Measurements from ENCODE around the gene UEVLD. TPM values are rescaled to one million over a fixed set of nuclear protein-coding genes. Genes with fewer than 3 reads are reported as not detected.

UEVLD gene
- total and polyA plus RNA-seq, 10 donors = 4.1 to 23.0 (median 19.7) TPM

DNA sequence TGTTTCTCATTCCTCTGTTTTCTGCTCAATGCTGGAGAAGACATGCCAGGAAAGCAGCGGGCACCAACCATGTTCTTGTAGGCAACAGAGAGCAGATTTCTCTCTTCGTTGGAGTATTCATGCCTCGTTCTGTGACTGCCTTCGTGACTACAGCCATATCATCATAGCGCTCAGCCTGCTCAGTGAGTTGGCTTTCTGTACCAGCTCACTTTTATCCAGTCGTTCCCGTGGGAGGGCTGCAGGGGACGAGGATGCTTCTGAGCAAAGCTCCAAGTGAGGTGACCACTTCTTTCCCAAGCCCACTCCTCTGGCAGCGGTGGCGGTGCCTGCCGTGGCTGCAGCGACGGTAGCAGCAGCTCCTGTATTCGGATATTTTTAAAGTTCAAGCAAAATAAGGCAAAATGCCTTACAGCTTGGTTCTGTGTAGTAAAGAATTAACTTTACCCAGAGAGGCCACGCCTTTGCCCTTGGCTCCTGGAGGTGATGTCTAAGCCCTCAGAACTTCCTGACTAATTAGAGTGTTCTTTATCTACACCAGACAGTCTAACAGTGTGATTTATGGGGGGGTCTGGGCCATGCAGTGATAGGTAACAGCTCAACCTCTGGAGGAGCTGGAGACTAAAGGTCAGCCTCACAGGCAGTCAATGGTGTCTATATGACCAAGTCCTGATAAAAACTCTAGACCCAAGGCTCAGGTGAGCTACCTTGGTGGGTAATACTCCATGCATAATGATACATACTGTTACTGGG, 97.6 kb downstream of the UEVLD start:
- H3K36me3 ChIP-seq = peaks cover 3 to 95% (median 44%) of the 10 kb centered on the region in 6 donors
- no peak overlapping the region for H3K27ac ChIP-seq
- H3K4me3 ChIP-seq = no peak overlapping the region
- no peaks in the 10 kb centered on the region for H3K27me3 ChIP-seq (replicated peaks in 1 of 7)
- peaks cover 0 to 3% (median 0%) of the 10 kb centered on the region in 8 donors for H3K9me3 ChIP-seq
- TF ChIP-seq POLR2AphosphoS5 (IDR thresholded peaks at IDR 0.05) (no peak), POLR2A (IDR thresholded peaks at IDR 0.05) (no peak)
- TF ChIP-seq, protein P1, sequence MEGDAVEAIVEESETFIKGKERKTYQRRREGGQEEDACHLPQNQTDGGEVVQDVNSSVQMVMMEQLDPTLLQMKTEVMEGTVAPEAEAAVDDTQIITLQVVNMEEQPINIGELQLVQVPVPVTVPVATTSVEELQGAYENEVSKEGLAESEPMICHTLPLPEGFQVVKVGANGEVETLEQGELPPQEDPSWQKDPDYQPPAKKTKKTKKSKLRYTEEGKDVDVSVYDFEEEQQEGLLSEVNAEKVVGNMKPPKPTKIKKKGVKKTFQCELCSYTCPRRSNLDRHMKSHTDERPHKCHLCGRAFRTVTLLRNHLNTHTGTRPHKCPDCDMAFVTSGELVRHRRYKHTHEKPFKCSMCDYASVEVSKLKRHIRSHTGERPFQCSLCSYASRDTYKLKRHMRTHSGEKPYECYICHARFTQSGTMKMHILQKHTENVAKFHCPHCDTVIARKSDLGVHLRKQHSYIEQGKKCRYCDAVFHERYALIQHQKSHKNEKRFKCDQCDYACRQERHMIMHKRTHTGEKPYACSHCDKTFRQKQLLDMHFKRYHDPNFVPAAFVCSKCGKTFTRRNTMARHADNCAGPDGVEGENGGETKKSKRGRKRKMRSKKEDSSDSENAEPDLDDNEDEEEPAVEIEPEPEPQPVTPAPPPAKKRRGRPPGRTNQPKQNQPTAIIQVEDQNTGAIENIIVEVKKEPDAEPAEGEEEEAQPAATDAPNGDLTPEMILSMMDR (IDR thresholded peaks at IDR 0.05 in 8 of 11, conservative IDR thresholded peaks at IDR 0.05 in 3 of 11) = no peak
- no peak for DNase-seq
- intact Hi-C loops (cut with DNase I; ENCODE audit: low total_unique reads) = no loop called here
- H3K4me1 ChIP-seq = no peaks in the 10 kb centered on the region
- WGBS, 5 donors = 92 to 97% (median 95%) methylated on average over 15 of the region's 15 CpGs

DNA sequence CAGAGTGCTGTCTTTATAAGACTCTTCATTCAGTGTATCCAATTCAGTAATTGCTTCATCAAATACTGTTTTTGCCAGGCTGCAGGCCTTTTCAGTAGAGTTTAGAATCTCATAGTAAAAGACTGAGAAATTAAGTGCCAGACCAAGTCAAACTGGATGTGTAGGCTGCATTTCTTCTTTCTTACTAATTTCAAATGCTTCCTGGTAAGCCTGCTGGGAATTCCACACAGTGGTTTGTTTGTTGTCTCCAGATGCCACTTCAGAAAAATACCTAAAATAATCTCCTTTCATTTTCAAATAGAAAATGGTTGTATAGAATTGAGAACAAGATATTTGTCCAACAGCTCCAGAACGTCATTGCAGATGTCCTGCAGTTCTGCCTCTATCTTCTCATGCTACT, 98.2 kb downstream of the UEVLD start:
- H3K4me1 ChIP-seq = no peaks in the 10 kb centered on the region
- no peaks in the 10 kb centered on the region for H3K27me3 ChIP-seq (replicated peaks in 1 of 7)
- intact Hi-C loops (cut with DNase I; ENCODE audit: low total_unique reads) = no loop called here
- no peak overlapping the region for H3K27ac ChIP-seq
- no peak for DNase-seq
- H3K36me3 ChIP-seq = peaks cover 3 to 95% (median 48%) of the 10 kb centered on the region in 6 donors
- 67 to 92% (median 88%) methylated on average over 1 of the region's 1 CpG for WGBS, 5 donors
- peaks cover 0 to 3% (median 0%) of the 10 kb centered on the region in 8 donors for H3K9me3 ChIP-seq
- TF ChIP-seq, protein P1 (IDR thresholded peaks at IDR 0.05 in 8 of 11, conservative IDR thresholded peaks at IDR 0.05 in 3 of 11) = no peak
- TF ChIP-seq POLR2A (IDR thresholded peaks at IDR 0.05) = no peak
- TF ChIP-seq POLR2AphosphoS5 (IDR thresholded peaks at IDR 0.05) = no peak
- no peak overlapping the region for H3K4me3 ChIP-seq

DNA sequence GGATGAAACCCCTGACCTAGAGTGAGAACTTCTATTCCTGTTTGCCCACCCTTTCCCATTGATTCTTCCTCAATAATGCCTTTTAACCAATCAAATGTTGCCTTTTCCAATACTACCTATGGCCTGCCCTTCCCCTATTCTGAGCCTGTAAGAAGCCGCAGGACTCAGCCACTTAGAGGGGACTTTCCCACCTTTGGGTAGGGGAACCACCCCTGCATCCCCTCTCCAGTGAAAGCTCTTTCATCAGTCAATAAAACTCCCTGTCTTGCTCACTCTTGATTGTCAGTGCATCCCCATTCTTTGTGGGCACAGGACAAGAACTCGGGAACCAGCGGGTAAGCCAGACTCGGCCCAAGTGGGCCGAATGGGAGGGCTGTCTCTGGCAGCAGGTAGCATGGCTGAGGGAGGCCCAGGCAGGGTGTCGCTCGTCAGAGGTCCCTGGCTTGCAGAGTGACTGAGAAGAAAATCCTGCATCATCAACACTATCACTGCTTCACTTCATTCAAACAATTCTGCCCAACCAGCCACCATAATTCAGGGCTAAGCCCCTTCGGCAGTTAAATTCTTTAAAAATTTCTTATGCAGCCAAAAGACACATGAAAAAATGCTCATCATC, 102.5 kb downstream of the UEVLD start:
- peaks cover 6 to 95% (median 69%) of the 10 kb centered on the region in 6 donors for H3K36me3 ChIP-seq
- intact Hi-C loops (cut with DNase I; ENCODE audit: low total_unique reads) = no loop called here

More for the DNA sequence above, 102.5 kb downstream of the UEVLD start:
- H3K9me3 ChIP-seq = peaks cover 0 to 3% (median 0%) of the 10 kb centered on the region in 8 donors
- TF ChIP-seq, protein P1 (IDR thresholded peaks at IDR 0.05 in 8 of 11, conservative IDR thresholded peaks at IDR 0.05 in 3 of 11) = no peak
- TF ChIP-seq POLR2A (IDR thresholded peaks at IDR 0.05) (no peak), POLR2AphosphoS5 (IDR thresholded peaks at IDR 0.05) (no peak)
- no peak overlapping the region for H3K27ac ChIP-seq
- 88 to 94% (median 90%) methylated on average over 8 of the region's 8 CpGs for WGBS, 5 donors
- DNase-seq = no peak
- no peaks in the 10 kb centered on the region for H3K27me3 ChIP-seq (replicated peaks in 1 of 7)
- no peaks in the 10 kb centered on the region for H3K4me1 ChIP-seq
- no peak overlapping the region for H3K4me3 ChIP-seq

Other genes starting within 250 kb of the UEVLD start
- 100 to 1,000 TPM; 221 to 415 (median 286) TPM for gene LDHA, start 194.2 kb downstream of the UEVLD start, total RNA-seq
- gene LDHA, start 194.2 kb downstream of the UEVLD start, polyA plus RNA-seq = 100 to 1,000 TPM; 139 to 260 (median 206) TPM
- under 1 TPM in 1 of 7 donors, not detected in 6; 0.84 TPM for gene LDHC, start 176.4 kb downstream of the UEVLD start, total RNA-seq
- gene LDHC, start 176.4 kb downstream of the UEVLD start, polyA plus RNA-seq = 1 to 10 TPM in 1 of 3 donors, under 1 TPM in 1, not detected in 1; 0.93 to 1.1 TPM
- not detected for gene LDHAL6A, start 132.9 kb downstream of the UEVLD start, total RNA-seq
- gene LDHAL6A, start 132.9 kb downstream of the UEVLD start, polyA plus RNA-seq = under 1 TPM in 1 of 3 donors, not detected in 2; 0.02 TPM
- 10 to 100 TPM; 41.5 to 95.1 (median 52.1) TPM for gene TSG101, start 61.8 kb downstream of the UEVLD start, total RNA-seq
- 10 to 100 TPM; 25.4 to 39.4 (median 34.4) TPM for gene TSG101, start 61.8 kb downstream of the UEVLD start, polyA plus RNA-seq
- 1 to 10 TPM; 1.3 to 4.4 (median 2.1) TPM for gene MISFA, start 11.1 kb upstream of the UEVLD start, total RNA-seq
- 1 to 10 TPM in 1 of 3 donors, under 1 TPM in 1, not detected in 1; 0.83 to 1.5 TPM for gene MISFA, start 11.1 kb upstream of the UEVLD start, polyA plus RNA-seq
- gene SPTY2D1, start 45.6 kb upstream of the UEVLD start, total RNA-seq = 10 to 100 TPM; 16.2 to 23.1 (median 19.1) TPM
- 1 to 10 TPM; 2.4 to 4.4 (median 2.9) TPM for gene SPTY2D1, start 45.6 kb upstream of the UEVLD start, polyA plus RNA-seq
- gene TMEM86A, start 110.0 kb upstream of the UEVLD start, total RNA-seq = 10 to 100 TPM in 5 of 7 donors, 1 to 10 TPM in 2; 5.1 to 25.0 (median 17.0) TPM
- 1 to 10 TPM in 2 of 3 donors, under 1 TPM in 1; 0.98 to 2.4 (median 2.0) TPM for gene TMEM86A, start 110.0 kb upstream of the UEVLD start, polyA plus RNA-seq
- 1 to 10 TPM in 2 of 7 donors, under 1 TPM in 3, not detected in 2; 0.12 to 3.2 (median 0.28) TPM for gene IGSF22, start 137.5 kb upstream of the UEVLD start, total RNA-seq
- gene IGSF22, start 137.5 kb upstream of the UEVLD start, polyA plus RNA-seq = 1 to 10 TPM in 1 of 3 donors, under 1 TPM in 2; 0.54 to 1.2 (median 0.61) TPM
- 1 to 10 TPM in 1 of 7 donors, under 1 TPM in 5, not detected in 1; 0.10 to 2.0 (median 0.31) TPM for gene PTPN5, start 203.1 kb upstream of the UEVLD start, total RNA-seq
- gene PTPN5, start 203.1 kb upstream of the UEVLD start, polyA plus RNA-seq = under 1 TPM; 0.08 to 0.54 (median 0.26) TPM

Data from spleen (tissue), 11 donors.